ENCODE measurements around the gene SCUBE2. TPM values are rescaled to one million over a fixed set of nuclear protein-coding genes. Genes with fewer than 3 reads are reported as not detected.

The SCUBE2 gene
- polyA plus RNA-seq, 2 of the 4 experiments (the other 2 are of a cell fraction) = 0.49 to 0.63 TPM

GRCh38 chr11:9037046-9037780, 54.2 kb downstream of the SCUBE2 start:
- no peak for TF ChIP-seq RAD21 (conservative IDR thresholded peaks at IDR 0.05 in 1 of 2, IDR thresholded peaks at IDR 0.05 in 1 of 2)
- TF ChIP-seq RFX5 (IDR thresholded peaks at IDR 0.05) = no peak
- no peak for TF ChIP-seq BHLHE40 (IDR thresholded peaks at IDR 0.05; ENCODE audit: low read depth, low read length)
- no peak for TF ChIP-seq NFE2L2 (conservative IDR thresholded peaks at IDR 0.05; ENCODE audit: low read length)
- no peak for TF ChIP-seq CHD4 (IDR thresholded peaks at IDR 0.05; ENCODE audit: borderline replicate concordance)
- WGBS (ENCODE audit: missing lambda C conversion rate) = 54% methylated on average over 7 of the region's 7 CpGs
- ATAC-seq = no peak
- CTCF ChIA-PET = interaction anchor here (1.0 to 3.3 kb wide), 3 partner anchors 20 to 100 kb away, joined by 3 to 16 read pairs (median 3); no protein-coding TSS in a partner anchor
- no peaks in the 10 kb centered on the region for H3K4me1 ChIP-seq
- H3K27ac ChIP-seq = no peak overlapping the region
- FAIRE-seq = no peak
- H3K9me3 ChIP-seq = peaks cover 22% of the 10 kb centered on the region
- no peak overlapping the region for H3K4me3 ChIP-seq
- H3K4me2 ChIP-seq = no peak overlapping the region
- POLR2A ChIA-PET = no interaction called here
- DNase-seq (ENCODE audit: low read depth in 1 of 2, low spot score in 1 of 2) = no peak

GRCh38 chr11:9030601-9031000, 60.8 kb downstream of the SCUBE2 start:
- ATAC-seq = no peak

More at GRCh38 chr11:9030601-9031000, 60.8 kb downstream of the SCUBE2 start:
- Histone ChIP-seq H3K4me1 (no peaks in the 10 kb centered on the region), H3K4me2 (no peak overlapping the region), H3K27ac (no peak overlapping the region), H3K4me3 (no peak overlapping the region), H3K9me3 (no peaks in the 10 kb centered on the region)
- POLR2A ChIA-PET = no interaction called here
- DNase-seq (ENCODE audit: low read depth in 1 of 2, low spot score in 1 of 2) = no peak
- no peak for FAIRE-seq
- CTCF ChIA-PET = interaction anchor here (0.8 to 4.6 kb wide), 4 partner anchors 11 to 107 kb away, joined by 3 to 48 read pairs (median 4); no protein-coding TSS in a partner anchor
- TF ChIP-seq POLR2AphosphoS2 (conservative IDR thresholded peaks at IDR 0.05; ENCODE audit: low read length) (no peak), KDM1A (IDR thresholded peaks at IDR 0.05; ENCODE audit: low read depth) (no peak), RCOR1 (IDR thresholded peaks at IDR 0.05; ENCODE audit: low read depth, low read length) (no peak), KDM5A (IDR thresholded peaks at IDR 0.05) (no peak), ELK1 (IDR thresholded peaks at IDR 0.05; ENCODE audit: low read depth, low read length) (no peak), HOXA7 (CRISPR knock-in tag; IDR thresholded peaks at IDR 0.05) (no peak), MAFK (IDR thresholded peaks at IDR 0.05; ENCODE audit: partially characterized antibody) (no peak), HOXB13 (CRISPR knock-in tag; IDR thresholded peaks at IDR 0.05; ENCODE audit: low read depth) (no peak), HES2 (IDR thresholded peaks at IDR 0.05) (no peak), TFCP2L1 (CRISPR knock-in tag; IDR thresholded peaks at IDR 0.05) (no peak), ZSCAN20 (CRISPR knock-in tag; IDR thresholded peaks at IDR 0.05) (no peak), HDAC2 (IDR thresholded peaks at IDR 0.05) (no peak), MYC (IDR thresholded peaks at IDR 0.05; ENCODE audit: borderline replicate concordance, low read length) (no peak), CHD2 (IDR thresholded peaks at IDR 0.05; ENCODE audit: low read length, partially characterized antibody) (no peak), REST (IDR thresholded peaks at IDR 0.05) (no peak)
- TF ChIP-seq, protein P1, sequence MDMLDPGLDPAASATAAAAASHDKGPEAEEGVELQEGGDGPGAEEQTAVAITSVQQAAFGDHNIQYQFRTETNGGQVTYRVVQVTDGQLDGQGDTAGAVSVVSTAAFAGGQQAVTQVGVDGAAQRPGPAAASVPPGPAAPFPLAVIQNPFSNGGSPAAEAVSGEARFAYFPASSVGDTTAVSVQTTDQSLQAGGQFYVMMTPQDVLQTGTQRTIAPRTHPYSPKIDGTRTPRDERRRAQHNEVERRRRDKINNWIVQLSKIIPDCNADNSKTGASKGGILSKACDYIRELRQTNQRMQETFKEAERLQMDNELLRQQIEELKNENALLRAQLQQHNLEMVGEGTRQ (IDR thresholded peaks at IDR 0.05) = no peak
- WGBS (ENCODE audit: missing lambda C conversion rate) = 47% methylated on average over 4 of the region's 5 CpGs

Data from A549 (cell line).